Gastroesophageal sphincter (tissue), 4 donors: ENCODE measurements around the gene KRTAP10-3. TPM values are rescaled to one million over a fixed set of nuclear protein-coding genes. Genes with fewer than 3 reads are reported as not detected.

Experiments
- ATAC-seq: fragments of 150-250 bp; one replicate; pipeline ENCODE4 v1.9.1; 2016; ENCODE audit warnings: mild to moderate bottlenecking, moderate library complexity
- H3K27ac ChIP-seq, 4 donors: fragments of 200-600 bp; sonication (generic) in 3 of 4; 1 replicate in 3 of 4; 2 replicates in 1 of 4; pipeline ENCODE4 v1.5.1; 2016 to 2019
- H3K27me3 ChIP-seq: fragments of 200-600 bp; sonication (generic); one replicate; pipeline ENCODE4 v1.5.1; 2019
- H3K36me3 ChIP-seq, 2 donors: fragments of 200-600 bp; sonication (generic); one replicate each; pipeline ENCODE4 v1.5.1; 2019; ENCODE audit warnings: control low read depth in 1 of 2
- H3K4me1 ChIP-seq, 3 donors: fragments of 200-600 bp; sonication (generic); 1 replicate in 2 of 3; 2 replicates in 1 of 3; pipeline ENCODE4 v1.5.1; 2016 to 2019; ENCODE audit warnings: control low read depth in 2 of 3
- H3K4me3 ChIP-seq, 2 donors: fragments of 200-600 bp; sonication (generic); one replicate each; pipeline ENCODE4 v1.5.1; 2019; ENCODE audit warnings: mild to moderate bottlenecking in 1 of 2, moderate library complexity in 1 of 2
- H3K9me3 ChIP-seq, 3 donors: fragments of 200-600 bp; sonication (generic); one replicate each; pipeline ENCODE4 v1.5.1; 2017 to 2019; ENCODE audit warnings: control low read depth in 2 of 3
- EP300 ChIP-seq: sonication (generic); formaldehyde crosslinking; IDR thresholded peaks from one replicate; pipeline ENCODE4 v1.6.1; 2017; ENCODE audit warnings: antibody characterized with exemption, mild to moderate bottlenecking
- POLR2A ChIP-seq, 2 donors: fragments of 450-650 bp; IDR thresholded peaks; one replicate each; pipeline ENCODE4 v1.6.1; 2017; ENCODE audit warnings: antibody characterized with exemption in 2 of 2, mild to moderate bottlenecking in 2 of 2, moderate library complexity in 1 of 2
- POLR2AphosphoS5 ChIP-seq: sonication (generic); formaldehyde crosslinking; IDR thresholded peaks from one replicate; pipeline ENCODE4 v1.6.1; 2017; ENCODE audit warnings: antibody characterized with exemption
- WGBS, 2 donors: methylation state at CpG; one replicate each; pipeline ENCODE4 v1.1.5; 2018; ENCODE audit warnings: low coverage in 1 of 2; 5-methylcytosine and 5-hydroxymethylcytosine counted together
- total RNA-seq, 4 donors: library from RNA; depleted of rRNA; stranded (reverse); fragments of >200 nt; gene quantifications; one replicate each; pipeline ENCODE4 v1.1.0, GENCODE V29; 2016
- TF ChIP-seq, protein P1 (sequence below), 4 experiments: fragments of 200-600 bp in 2 of 4; fragments of 450-650 bp in 2 of 4; sonication (generic) in 1 of 4; IDR thresholded peaks; one replicate each; pipeline ENCODE4 v1.5.1; 2017 to 2019; ENCODE audit warnings: antibody characterized with exemption in 4 of 4, mild to moderate bottlenecking in 2 of 4, moderate library complexity in 2 of 4

KRTAP10-3 gene
- total RNA-seq, 4 donors from 2014 or later, result not detected

DNA sequence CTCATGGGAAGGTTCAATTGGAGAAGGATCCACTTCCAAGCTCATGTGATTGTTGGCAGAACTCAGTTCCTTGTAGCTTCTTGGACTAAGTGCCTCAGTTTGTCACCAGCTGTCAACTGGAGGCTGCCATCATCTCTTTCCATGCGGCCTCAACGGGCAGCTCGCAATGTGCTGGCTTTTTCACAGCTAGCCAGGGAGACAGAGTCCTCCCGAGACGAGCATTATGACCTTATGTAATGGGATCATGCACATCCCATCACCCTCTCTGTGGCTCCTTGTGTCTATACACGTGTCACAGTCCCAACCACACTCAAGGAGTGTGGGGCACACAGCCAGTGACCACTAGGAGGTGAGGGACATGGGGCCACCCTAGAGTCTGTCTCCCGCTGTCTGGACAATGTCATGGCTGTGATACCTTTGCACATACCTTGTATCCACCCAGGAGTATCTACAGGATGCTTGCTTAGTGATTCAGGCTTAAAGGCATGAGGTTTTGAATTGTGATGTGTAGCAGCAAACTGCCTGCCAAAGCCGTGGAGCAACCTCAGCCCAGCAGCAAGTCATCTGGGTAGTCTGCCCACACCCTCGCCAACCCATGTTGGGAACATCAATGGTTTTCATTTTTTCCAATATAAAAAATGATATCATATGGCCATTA lies 37.6 kb upstream of the KRTAP10-3 start:
- ATAC-seq, result no peak
- H3K27me3 ChIP-seq, result peaks cover 64% of the 10 kb centered on the region
- H3K4me1 ChIP-seq, result no peaks in the 10 kb centered on the region
- WGBS, 2 donors, result 67 to 76% methylated on average over 6 to 7 of the region's 9 CpGs
- H3K36me3 ChIP-seq, result no peaks in the 10 kb centered on the region
- TF ChIP-seq EP300 (no peak), POLR2AphosphoS5 (no peak), POLR2A (IDR thresholded peaks at IDR 0.05) (no peak)
- TF ChIP-seq, protein P1, sequence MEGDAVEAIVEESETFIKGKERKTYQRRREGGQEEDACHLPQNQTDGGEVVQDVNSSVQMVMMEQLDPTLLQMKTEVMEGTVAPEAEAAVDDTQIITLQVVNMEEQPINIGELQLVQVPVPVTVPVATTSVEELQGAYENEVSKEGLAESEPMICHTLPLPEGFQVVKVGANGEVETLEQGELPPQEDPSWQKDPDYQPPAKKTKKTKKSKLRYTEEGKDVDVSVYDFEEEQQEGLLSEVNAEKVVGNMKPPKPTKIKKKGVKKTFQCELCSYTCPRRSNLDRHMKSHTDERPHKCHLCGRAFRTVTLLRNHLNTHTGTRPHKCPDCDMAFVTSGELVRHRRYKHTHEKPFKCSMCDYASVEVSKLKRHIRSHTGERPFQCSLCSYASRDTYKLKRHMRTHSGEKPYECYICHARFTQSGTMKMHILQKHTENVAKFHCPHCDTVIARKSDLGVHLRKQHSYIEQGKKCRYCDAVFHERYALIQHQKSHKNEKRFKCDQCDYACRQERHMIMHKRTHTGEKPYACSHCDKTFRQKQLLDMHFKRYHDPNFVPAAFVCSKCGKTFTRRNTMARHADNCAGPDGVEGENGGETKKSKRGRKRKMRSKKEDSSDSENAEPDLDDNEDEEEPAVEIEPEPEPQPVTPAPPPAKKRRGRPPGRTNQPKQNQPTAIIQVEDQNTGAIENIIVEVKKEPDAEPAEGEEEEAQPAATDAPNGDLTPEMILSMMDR (IDR thresholded peaks at IDR 0.05), result no peak
- peaks cover 0 to 12% (median 0%) of the 10 kb centered on the region in 3 donors for H3K9me3 ChIP-seq
- no peak overlapping the region for H3K27ac ChIP-seq
- H3K4me3 ChIP-seq, result no peak overlapping the region

DNA sequence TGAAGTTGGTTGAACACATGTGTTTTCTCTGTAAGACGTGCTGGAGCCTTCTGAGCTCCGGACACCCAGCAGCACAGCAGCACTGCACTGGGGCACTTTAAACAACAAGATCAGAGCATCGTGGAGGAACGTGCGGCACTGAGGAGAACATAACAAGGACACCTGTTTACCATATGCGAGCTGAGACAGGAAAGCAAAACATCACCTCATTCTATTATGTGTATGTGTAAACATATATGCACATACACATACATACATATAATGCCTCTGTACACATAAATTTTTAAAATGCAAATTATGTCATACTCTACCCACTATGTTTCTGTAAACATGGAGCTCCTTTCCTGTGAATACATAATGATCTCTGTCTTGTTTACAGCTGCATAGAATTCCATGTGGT lies 36.9 kb upstream of the KRTAP10-3 start:
- Histone ChIP-seq H3K4me3 (no peak overlapping the region), H3K27me3 (peaks cover 66% of the 10 kb centered on the region), H3K27ac (no peak overlapping the region), H3K4me1 (no peaks in the 10 kb centered on the region), H3K36me3 (no peaks in the 10 kb centered on the region), H3K9me3 (peaks cover 0 to 12% (median 0%) of the 10 kb centered on the region in 3 donors)
- WGBS, 2 donors, result 61 to 83% methylated on average over 1 to 6 of the region's 6 CpGs
- ATAC-seq, result no peak
- TF ChIP-seq, protein P1 (IDR thresholded peaks at IDR 0.05), result no peak
- TF ChIP-seq POLR2A (IDR thresholded peaks at IDR 0.05) (no peak), POLR2AphosphoS5 (no peak), EP300 (no peak)

DNA sequence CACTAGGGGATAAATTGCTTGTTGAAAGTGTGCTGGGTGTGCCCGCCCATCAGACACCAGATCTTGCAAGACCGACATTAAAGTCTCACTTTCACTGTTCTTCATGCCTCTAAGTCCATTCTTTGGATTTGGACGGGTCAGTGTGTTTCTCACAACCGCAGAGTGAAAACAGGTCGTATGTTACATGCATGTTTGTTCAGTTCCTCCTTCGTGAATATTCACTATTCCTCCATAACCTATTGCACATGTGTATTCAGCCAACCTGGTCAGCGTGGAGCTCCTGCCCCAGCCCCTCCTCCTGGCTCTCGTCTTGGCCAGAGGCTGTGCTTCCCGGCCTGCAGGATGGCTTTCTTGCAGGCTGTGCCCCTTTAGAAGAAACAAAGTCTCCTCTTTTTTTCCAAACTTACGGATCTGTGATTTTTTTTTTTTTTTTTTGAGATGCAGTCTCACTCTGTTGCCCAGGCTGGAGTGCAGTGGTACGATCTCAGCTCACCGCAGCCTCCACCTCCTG lies 35.9 kb upstream of the KRTAP10-3 start:
- 63 to 87% methylated on average over 6 to 10 of the region's 12 CpGs for WGBS, 2 donors
- no peaks in the 10 kb centered on the region for H3K4me1 ChIP-seq
- no peak for ATAC-seq
- TF ChIP-seq POLR2AphosphoS5, result no peak
- no peak for TF ChIP-seq EP300
- TF ChIP-seq, protein P1 (IDR thresholded peaks at IDR 0.05), result no peak
- no peak for TF ChIP-seq POLR2A (IDR thresholded peaks at IDR 0.05)
- H3K27me3 ChIP-seq, result peaks cover 66% of the 10 kb centered on the region
- no peaks in the 10 kb centered on the region for H3K36me3 ChIP-seq
- no peak overlapping the region for H3K27ac ChIP-seq
- peaks cover 0 to 12% (median 0%) of the 10 kb centered on the region in 3 donors for H3K9me3 ChIP-seq
- H3K4me3 ChIP-seq, result no peak overlapping the region

DNA sequence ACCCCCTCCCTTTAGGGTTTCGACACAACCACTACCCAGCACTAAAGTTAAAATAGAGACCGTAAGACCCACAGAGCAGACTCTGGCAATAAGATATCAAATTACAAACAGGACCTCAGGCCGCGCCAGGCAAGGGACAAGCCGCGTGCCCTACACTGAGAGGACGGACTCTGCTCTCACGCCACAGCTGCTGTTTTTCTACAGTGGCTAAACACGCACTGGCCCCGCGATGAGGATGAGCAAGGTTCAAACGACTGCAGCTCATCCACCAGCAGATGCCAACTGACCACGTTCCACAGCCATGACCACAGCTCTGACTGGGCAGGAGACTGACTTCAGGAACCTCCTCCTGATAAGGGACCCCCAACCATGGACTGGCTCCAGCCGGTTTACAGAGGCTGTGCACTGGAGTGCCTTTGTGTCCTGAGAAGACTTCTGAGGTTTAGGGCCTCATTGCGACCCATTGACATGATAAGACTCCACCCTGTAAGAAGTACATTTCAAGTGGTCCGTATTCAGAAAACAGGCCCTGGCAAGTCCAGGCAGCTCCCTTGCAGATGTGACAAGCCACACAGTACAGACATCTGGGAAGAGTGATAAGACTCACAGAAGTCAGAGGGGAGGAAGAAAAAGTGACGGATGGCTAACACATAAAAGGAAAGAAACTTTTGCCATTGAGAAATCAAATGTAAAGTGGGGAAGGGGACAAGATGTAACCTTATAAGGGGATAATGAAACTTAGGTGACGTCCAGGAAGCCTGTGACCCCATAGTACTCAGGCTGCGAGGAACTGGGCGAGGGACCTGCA lies 35.2 kb upstream of the KRTAP10-3 start:
- no peak for ATAC-seq

More for the DNA sequence above, 35.2 kb upstream of the KRTAP10-3 start:
- peaks cover 64% of the 10 kb centered on the region for H3K27me3 ChIP-seq
- H3K4me3 ChIP-seq, result no peak overlapping the region
- H3K4me1 ChIP-seq, result no peaks in the 10 kb centered on the region
- no peak overlapping the region for H3K27ac ChIP-seq
- TF ChIP-seq POLR2AphosphoS5 (no peak), EP300 (no peak), POLR2A (IDR thresholded peaks at IDR 0.05) (no peak)
- TF ChIP-seq, protein P1 (IDR thresholded peaks at IDR 0.05), result no peak
- H3K36me3 ChIP-seq, result no peaks in the 10 kb centered on the region
- 56 to 79% methylated on average over 7 to 17 of the region's 20 CpGs for WGBS, 2 donors
- peaks cover 0 to 10% (median 0%) of the 10 kb centered on the region in 3 donors for H3K9me3 ChIP-seq
